Fibroblast of peridontal ligament (primary cell): Measurements from ENCODE around the gene PPP1R26.

Experiments used
- DNase-seq: peaks from one replicate; pipeline ENCODE4 v3.0.0-alpha.2; 2010; ENCODE audit errors: extremely low read depth

The PPP1R26 gene

DNA sequence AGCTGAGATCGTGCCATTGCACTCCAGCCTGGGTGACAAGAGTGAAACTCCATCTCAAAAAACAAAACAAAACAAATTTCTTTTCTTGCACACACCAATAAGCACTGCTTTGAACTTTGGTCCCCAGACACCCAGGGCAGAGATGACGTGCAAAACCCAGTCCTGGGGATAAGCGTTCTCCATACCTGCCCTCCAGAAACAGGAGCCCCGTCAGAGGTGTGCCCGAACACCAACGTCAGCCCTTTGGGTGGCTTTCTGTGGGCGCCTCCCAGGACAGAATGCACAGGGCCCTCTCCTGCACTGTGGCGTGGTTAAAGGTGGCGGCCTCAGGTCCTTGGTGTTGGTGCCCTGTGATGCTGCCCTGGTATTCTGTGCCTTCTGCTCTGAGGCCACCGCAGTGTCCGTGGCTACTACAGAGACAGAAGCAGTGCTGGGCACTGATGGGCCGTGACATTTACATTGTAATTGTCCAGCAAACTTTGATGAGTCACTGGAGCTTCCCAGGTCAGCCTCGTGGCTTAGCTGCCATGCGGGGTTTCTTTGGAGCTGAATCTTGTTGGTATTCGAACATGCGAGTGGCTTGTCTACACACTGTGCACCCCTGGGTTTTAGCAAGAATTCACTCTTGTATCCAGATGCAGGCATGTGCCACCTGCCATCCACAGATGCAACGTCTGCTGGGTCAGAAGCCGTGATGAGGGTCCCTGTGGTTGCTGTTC, 9.8 kb downstream of the PPP1R26 start:
- no peak for DNase-seq

DNA sequence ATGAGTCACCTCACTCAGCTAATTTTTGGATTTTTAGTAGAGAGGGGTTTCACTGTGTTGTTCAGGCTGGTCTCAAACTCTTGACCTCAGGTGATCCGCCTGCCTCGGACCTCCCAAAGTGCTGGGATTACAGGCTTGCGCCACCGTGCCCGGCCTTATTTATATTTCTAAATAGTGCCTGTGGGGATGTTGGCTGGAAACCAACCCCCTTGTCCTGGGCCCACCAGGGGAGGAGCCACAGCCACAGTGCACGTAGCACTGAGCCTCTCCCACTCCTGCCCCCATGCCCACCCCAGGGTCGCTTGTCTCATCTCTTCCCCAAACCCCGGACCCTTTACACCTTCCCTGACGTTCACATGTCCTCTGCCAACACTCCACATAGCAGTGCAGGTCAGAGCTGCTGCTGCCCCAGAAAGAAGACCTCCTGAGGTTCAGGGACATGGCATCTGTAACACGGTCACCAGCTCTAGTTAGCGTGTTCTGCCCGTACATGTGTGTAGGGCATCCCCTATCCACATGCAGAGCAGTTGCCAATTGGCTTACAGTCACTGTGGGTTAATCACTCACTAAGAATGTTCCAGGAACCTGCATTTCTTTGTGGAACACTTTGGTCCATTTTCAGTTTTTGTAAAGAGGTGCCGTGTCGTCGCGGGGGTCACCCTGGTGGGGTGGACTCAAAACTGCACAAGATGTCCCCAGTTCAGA, 10.7 kb downstream of the PPP1R26 start:
- no peak for DNase-seq

DNA sequence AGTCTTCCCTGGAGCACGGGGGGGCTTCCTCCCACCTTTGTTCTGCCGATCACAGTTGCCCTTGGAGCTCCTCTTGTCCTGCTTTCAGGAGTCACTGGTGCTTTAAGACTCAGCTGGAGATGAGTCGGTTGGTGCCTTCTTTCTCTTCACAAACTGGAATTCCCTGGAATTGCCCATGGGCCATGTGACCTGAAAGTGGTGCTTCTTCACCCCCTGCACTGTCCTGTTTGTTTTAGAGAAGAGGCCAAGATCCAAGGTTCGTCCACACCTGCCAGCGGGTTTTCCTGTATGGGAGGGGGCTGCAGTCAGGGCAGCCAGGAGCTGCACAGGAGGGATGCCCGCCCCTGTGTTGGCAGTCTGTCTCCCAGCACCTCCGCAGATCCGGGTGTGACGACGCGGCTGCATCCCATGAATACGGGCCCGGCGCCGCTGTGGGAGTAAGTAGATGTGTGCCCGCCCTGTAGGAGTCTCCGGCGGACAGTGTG, 11.4 kb downstream of the PPP1R26 start:
- DNase-seq, result no peak

DNA sequence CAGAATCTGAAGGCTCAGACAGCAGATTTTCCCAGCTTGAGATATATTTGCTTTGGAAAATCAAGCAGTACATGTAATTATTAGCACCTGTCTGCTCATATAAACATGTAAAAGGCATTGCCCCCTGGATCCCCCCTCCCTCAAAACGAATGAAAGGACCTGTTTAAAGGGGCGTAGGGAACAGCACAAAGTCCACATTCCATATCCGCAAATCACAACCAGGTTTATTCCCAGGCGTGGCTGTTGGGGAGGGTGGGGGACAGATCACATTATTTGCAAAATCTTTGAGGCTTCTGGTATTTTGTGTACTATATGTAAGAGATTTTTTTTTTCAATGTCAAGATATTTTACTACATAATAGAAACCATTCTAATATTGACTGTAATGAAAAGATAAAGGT, 12.2 kb downstream of the PPP1R26 start:
- DNase-seq, result no peak

DNA sequence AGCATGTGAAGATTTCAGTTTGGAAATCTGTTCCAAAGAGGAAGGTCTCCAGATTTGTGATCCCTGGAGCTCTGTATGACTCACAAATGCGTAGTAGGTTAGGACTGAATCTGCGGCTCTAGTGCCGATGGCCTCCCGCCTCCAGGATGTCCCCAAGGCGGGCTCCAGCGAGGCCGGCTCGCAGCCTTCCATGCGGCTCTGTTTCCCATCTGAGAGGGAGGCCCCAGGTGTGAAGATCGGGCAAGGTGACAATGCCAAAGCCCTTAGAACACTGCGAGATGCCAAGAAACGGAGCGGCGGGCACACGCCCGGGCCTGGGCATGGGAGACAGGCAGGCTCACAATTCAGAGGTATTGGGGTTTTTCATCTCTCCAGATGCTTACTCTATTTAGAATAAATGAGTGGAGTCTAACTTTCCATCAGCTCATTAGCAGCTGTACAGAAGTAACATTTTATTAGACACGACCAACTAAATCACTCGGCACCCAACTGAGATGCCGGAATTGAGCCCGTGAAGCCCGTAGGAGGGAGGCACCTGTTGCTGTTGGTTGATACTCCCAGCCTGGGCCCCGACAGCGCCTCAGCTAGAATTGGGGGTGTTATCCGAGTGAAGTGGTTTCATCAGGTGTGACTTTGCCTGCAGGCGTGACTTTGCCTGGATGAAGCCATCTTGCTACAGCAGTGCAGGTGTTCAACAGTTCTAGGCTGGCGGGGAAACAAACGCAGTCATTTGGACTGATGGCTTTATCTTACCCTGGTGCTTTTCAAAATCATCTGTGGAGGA, 13.5 kb downstream of the PPP1R26 start:
- DNase-seq, result no peak

DNA sequence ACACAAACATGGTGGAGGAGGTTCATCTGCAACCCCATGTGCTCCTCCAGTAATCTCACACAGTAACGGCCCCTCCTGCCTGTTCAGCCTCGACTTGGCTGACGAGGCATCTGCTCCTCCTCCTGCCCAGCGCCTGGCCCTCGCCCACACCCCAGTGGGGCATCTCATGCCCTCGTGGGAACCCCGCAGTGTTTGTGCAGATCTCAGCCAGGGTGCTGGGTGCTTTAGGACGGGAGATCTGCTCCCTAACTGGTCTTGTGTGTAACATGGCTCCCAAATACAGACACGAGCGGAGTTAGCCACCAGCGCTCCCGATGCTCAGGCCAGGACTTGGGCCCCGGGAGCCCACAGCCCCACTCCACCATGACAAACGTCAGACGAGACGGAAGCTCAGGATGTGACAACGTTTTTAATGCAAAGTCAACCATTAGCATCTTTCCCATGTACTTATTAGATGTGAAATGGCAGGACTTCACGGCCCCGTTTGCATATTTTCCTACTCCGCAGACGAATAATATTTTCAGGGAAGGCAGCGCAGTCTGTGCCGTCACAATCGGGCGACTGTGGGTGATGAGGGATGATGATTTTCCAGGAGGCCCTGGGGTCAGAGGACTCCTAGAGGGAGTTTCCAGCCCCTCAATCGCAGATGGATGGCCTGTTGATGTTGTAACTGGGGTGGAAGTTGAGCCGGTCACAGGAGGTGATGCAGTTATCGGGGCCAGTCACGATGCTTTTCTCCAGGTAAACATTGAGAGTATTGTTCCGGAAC, 15.4 kb downstream of the PPP1R26 start:
- DNase-seq, result no peak

DNA sequence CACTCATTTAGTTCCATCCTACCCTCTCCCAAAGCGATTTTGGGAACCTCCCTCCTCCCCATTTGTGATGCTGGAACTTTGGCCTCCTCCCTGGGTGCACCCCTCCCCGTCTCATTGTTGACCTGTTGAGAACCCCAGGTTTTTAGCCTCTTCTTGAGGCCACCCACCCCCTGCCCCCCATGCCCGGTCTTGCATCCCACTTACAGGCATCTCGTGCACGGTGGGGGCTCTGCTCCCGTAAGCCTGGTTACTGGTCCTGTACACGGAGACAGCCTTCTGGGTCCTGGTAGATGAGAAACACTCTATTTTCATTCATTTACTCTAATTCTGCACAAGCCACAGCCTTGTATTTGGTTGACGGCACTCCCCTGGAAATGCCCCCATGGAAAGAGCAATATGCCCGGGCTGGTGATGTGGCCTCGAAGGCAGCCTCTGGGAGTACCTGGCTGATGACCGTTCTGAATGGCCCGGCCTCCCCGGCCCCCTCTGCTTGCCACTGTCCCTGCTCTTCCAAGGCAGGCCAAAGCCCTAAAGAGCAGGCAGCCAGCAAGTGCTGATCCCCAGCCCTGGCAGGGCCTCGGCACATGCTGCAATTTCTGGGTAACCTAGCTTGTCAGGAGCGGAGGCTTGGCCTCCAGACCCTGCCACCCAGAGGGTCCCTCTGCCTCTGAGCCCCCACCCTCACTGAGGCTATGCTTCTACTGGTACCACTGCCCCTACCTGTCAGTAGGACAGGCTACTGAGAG, 19.0 kb downstream of the PPP1R26 start:
- DNase-seq, result no peak

DNA sequence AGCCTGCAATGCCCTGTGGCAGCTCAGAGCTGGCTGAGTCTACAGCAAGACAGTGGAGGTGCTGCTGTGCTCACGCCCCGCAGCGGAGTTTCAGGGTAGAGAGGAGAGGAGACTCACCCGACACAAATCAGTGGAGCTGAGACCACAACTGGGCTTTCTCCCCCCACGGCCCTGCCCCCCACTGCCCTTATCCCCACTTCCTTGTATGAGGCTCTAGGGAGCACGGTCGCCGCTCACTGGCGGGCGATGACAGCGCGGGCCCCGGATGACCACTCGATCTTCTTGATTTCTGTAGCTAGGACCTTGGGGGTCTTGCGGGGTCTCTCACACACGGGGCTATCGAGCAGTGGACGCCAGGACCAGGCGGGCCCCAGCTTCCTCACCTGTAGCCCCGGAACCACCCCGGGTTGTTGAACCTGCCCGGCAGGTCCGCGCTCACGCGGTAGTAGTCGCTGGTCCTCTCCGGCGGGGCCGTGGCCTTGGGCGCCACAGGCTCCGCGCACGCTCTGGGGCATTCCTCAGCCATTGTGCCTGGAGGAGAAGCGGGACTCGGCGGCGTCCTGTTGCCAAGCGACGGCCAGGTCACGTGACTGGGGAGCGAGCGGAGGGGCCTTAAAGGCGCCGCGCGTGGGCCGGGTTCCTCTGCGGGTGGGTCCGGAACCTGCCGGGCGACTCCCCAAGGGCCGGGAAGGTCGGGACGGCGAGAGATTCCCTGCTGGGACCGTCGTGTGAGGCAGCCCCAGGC, 19.9 kb downstream of the PPP1R26 start:
- peak; percentile 78 for DNase-seq

DNA sequence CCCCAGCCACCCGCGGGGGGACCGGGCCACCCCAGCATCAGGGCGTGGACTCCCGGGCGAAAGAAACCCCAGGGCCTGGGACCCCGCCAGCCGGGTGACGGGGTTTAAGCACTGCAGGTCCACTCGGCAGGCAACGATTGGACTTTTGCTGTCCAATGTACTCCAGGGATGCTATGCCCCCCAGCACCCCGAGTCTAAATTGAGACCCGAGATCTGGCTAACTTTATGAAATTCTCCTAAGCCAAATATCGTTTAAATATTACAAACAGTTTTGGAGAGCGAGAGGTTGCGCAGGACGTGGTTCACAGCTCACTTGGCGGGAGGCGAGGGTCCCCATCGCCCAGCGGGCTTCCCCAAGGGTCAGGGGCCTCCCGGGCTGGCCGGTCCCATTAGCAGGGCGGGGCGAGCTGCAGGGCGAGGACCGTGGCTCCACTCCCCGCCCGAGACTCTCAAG, 20.5 kb downstream of the PPP1R26 start:
- peak; percentile 47 for DNase-seq

DNA sequence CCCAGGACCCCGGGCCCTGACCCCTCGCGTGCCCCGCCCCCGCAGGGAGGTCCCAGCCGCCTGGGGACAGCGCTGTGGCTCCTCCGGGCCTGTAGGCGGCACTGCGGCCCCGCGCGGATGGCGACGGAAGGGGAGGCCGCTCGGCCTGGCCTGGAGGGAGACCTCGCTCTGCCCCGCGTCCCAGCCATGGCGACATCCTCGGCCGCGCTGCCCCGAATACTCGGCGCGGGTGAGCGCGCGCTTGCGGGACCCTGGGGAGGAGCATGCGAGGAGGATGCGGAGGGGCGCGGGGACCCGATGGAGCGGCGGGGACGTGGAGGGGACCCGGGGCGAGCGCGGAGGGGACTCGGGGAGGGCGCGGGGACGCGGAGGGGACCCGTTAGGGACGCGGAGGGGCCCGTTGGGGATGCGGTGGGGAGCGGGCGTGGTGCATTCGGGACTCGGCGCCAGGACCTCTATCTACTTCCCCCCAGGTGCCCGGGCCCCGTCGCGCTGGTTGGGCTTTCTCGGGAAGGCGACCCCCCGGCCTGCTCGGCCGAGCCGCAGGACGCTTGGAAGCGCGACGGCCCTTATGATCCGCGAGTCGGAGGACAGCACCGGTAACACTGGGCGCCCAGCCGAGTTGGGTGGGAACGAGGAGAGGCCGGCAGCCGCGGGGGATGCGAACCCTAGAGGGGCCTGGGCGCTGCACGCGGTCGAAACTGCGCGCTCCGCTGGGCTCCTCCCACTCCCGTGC, 21.1 kb downstream of the PPP1R26 start, which contains the start of gene MRPS2:
Gene MRPS2, plus strand, starts transcription at position 158 of the 736 bp plus-strand sequence. Its CDS starts 29 bp downstream, at position 187.
- peak; percentile 73 for DNase-seq

DNA sequence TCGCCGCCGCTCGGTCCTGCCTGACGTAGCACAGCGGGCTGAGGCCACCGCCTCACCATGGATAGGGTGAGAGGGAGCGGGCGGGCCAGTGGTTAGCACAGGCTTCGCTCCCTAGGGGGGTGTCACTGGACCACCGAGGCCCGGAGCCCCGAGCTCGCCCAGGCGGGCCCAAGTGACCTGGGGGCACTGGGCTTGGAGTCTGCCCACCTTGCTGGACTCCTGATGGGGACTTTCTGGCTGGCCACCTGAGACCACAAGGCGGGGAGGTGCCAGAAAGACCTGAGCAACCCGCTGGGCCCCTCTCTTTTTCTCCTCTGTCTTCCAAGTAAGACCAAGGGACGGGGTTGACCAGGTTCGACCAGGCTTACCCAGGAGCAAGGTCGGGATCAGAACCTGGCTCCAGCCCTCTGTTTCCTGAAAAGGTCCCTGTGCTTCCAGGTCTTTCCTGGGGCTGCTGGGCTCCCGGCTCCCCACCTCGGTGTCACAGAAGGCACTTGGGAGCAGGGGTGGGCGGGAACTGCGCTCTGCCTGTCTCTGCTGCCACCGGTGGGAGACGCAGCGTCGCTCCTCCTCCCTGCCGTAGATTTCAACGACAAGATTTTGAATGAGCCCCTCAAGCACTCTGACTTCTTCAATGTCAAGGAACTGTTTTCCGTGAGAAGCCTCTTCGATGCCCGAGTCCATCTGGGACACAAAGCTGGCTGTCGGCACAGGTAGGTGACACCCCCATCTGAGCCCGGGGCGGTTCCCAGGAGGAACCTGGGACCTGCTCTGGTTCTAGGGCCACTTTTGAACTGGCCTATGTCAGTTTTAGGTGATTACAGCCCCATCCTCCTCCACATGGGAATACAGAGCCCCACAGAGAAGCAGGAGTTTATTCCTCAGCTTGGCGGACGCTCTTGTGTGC, 21.9 kb downstream of the PPP1R26 start:
- DNase-seq, result peak; percentile 59

DNA sequence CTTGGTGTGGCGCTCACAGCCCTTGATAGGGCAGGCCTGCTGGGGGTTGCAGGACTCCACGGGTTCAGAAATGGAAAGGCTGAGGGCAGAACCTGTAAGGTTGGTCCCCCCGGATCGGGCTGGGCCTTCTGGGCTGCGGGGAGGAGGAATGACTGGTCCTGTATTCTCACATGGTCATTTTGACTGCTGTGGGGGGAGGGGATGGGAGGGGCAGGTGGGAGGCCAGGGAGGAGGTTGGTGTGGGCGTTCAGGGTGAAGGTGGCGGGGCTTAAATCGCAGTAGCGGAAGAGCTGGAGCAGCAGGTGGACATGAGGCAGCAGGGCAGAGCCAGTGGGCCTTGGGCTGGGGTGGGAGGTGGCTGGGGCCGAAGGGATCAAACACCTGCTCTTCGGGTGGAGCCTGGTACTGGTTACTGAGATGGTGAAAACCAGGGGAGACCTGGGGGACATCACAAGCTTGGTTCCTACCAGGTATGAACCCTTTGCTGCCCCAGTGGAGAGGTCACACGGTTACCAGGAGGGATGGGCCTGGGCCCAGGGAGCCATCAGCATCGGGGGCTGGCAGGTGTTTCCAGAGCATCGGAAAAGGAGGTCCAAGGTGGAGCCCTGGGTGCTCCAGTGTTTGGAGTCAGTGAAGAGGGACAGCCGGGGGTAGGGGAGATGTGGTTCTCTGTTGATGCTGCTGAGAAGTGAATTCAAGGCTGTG, 22.7 kb downstream of the PPP1R26 start:
- no peak for DNase-seq

DNA sequence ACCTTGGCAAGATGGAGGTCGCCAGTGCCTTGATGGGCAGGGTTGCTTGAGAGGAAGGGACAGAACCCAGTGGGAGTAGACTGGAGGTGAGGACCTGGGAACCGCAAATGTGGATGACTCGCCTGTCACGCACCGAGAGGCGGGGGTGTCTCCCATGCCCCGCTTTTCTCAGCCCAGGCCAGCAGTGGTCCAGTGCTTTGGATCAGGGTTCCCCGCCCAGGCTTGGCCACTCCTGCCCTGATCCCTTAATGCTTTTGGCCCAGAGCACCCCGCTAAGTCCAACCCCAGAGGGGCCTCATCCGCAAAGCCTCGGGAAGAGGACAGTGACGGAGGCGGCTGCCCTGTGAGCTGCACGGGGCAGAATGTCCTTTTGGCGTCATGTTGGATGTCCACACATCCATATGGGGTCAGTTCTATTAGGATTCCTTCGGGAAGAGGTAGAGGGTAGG, 23.3 kb downstream of the PPP1R26 start:
- DNase-seq, result no peak

DNA sequence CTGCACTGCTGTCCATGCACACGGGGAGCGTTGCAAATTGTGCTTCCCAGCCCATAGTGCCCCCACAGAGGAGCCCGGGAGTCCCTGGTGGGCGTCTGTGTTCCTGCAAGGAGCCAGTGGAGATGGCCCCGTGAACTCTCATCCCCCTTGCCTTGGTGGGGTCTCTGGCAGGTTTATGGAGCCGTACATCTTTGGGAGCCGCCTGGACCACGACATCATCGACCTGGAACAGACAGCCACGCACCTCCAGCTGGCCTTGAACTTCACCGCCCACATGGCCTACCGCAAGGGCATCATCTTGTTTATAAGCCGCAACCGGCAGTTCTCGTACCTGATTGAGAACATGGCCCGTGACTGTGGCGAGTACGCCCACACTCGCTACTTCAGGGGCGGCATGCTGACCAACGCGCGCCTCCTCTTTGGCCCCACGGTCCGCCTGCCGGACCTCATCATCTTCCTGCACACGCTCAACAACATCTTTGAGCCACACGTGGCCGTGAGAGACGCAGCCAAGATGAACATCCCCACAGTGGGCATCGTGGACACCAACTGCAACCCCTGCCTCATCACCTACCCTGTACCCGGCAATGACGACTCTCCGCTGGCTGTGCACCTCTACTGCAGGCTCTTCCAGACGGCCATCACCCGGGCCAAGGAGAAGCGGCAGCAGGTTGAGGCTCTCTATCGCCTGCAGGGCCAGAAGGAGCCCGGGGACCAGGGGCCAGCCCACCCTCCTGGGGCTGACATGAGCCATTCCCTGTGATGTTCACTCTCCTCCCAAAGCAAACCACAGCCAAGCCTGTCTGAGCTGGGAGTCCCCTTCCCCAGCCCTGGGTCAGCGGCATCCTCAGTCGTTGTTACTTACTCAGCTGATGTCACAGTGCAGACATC, 24.0 kb downstream of the PPP1R26 start:
- no peak for DNase-seq

DNA sequence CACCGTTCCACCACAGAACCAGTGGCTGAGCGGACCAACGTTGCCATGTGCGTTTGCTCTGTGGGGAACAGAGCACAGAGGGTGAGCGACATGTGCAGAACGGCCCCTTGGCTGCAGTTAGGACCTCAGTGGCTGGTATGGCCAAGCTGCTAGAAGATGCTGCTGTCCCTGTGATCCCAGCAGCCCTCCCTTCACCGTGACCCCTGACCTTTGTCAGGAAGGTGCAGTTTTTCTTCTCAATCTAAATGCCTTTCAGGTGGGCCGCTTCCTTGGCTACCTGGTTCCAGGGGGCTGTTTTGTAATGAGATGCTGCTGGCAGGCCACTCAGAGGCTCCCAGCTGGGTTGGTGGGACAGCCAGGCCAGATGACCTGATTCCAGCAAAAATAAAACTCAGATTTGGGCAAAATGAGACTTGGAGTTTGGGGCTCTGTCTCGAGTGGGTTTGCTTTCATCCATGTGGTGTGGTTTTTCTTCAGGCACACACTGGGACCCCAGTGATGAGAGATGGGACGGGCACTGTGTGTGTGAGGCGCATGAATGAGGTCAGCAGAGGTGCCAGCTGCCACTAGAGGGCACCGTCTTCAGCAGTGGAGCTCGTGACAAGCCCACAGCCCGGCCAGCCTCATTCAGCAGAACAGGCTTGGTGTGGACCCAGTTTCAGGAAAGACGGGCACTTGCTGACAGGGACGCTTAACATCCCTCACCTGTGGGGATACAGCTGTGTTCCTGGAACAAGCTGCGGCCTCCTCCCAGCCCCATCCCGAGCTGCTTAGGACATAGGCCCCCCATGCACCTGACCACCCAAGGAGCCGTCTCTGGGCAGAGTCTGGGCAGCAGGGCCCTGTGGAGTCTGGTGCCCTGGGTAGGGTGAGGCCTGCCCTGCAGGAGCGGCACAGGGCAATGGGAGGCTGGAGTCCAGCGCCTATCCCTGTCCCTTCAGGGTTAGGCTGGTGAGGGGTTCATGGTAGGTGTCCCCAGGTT, 25.0 kb downstream of the PPP1R26 start:
- peak; percentile 63 for DNase-seq
